ENCODE results near the gene CUL4A.

DNA sequence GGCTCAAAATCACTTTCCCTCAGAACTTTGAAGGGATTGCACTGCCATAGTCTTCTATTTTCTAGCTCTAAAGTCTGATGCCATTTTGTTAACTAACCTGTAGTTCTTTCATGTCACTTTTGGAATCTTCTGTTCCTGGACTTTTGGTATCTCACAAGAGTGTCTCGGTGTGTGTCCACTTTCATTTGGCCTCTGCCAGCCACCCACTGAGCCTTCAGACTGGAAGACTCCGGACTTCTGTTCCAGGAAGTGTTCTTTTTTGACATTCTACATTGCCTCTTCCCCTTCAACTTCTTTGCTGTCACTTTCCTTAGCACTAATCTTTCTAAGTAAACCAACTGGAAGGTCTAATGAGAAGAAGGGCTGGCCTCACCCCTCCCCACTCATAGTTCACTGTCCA is 62.6 kb downstream of the CUL4A start:
- TF ChIP-seq CTCF (IDR thresholded peaks at IDR 0.05 in 4 of 5, conservative IDR thresholded peaks at IDR 0.05 in 1 of 5) (no peak), POLR2A (IDR thresholded peaks at IDR 0.05) (no peak)
